OCI-LY7 (cell line): ENCODE data around the gene DYRK4. TPM values are rescaled to one million over a fixed set of nuclear protein-coding genes. Genes with fewer than 3 reads are reported as not detected.

Source experiments
- BruUV-seq: library from RNA; stranded (reverse); fragments of 400-500 nt; replicated peaks from 2 replicates; lab custom pipeline; 2021; lab: Mats Ljungman, UMichigan
- CTCF ChIA-PET: fragments of 300-600 bp; sonication (Branson Sonifier 250); formaldehyde crosslinking; loops from one replicate; lab custom pipeline; 2022; ENCODE audit warnings: antibody characterized with exemption; ENCODE audit not compliant: unreplicated experiment; lab: Charles Lee
- POLR2A ChIA-PET: fragments of 300-600 bp; sonication (Branson Sonifier 250); formaldehyde crosslinking; loops from one replicate; lab custom pipeline; 2022; ENCODE audit warnings: antibody characterized with exemption; lab: Charles Lee
- DNase-seq: peaks from one replicate; pipeline ENCODE4 v3.0.0-alpha.2; 2015; ENCODE audit warnings: low spot score
- H2AFZ ChIP-seq: fragments of 200-600 bp; sonication (generic), shearing (Covaris generic); 2 replicates; pipeline ENCODE4 v1.6.1; 2014; ENCODE audit warnings: mild to moderate bottlenecking, antibody characterized with exemption, low read length, moderate library complexity
- H3K27ac ChIP-seq: fragments of 200-600 bp; sonication (generic); 2 replicates; pipeline ENCODE4 v1.5.1; 2014; ENCODE audit warnings: mixed run types, low read depth, mild to moderate bottlenecking, moderate library complexity, low read length, inconsistent platforms; ENCODE audit not compliant: poor library complexity, severe bottlenecking
- H3K36me3 ChIP-seq: fragments of 200-600 bp; sonication (generic); 2 replicates; pipeline ENCODE4 v1.6.1; 2014; ENCODE audit warnings: mild to moderate bottlenecking, antibody characterized with exemption, low read length, moderate library complexity, mixed read lengths; ENCODE audit not compliant: insufficient read depth
- H3K4me1 ChIP-seq: fragments of 200-600 bp; sonication (generic); 2 replicates; pipeline ENCODE4 v1.5.1; 2014; ENCODE audit warnings: mild to moderate bottlenecking, low read length; ENCODE audit not compliant: insufficient read depth, poor library complexity, severe bottlenecking
- H3K4me2 ChIP-seq: fragments of 200-600 bp; sonication (generic); 2 replicates; pipeline ENCODE4 v1.6.1; 2014; ENCODE audit warnings: mild to moderate bottlenecking, low read length
- H3K4me3 ChIP-seq: fragments of 200-600 bp; sonication (generic); 2 replicates; pipeline ENCODE4 v1.5.1; 2014; ENCODE audit warnings: mild to moderate bottlenecking, low read depth, low read length; ENCODE audit not compliant: poor library complexity, severe bottlenecking
- H3K79me2 ChIP-seq: fragments of 200-600 bp; sonication (generic); 2 replicates; pipeline ENCODE4 v1.6.1; 2016; ENCODE audit warnings: low read depth, mild to moderate bottlenecking, low read length, moderate library complexity, mixed read lengths; ENCODE audit not compliant: insufficient read depth
- H3K9me2 ChIP-seq: fragments of 200-600 bp; sonication (generic); 2 replicates; pipeline ENCODE4 v1.6.1; 2016; ENCODE audit warnings: mild to moderate bottlenecking, low read length, mixed read lengths; ENCODE audit not compliant: insufficient read depth
- H3K9me3 ChIP-seq: fragments of 200-600 bp; sonication (generic); 2 replicates; pipeline ENCODE4 v1.6.1; 2014; ENCODE audit warnings: mild to moderate bottlenecking, mixed run types, low read length, mixed read lengths
- H4K20me1 ChIP-seq: fragments of 200-600 bp; sonication (generic); 2 replicates; pipeline ENCODE4 v1.6.1; 2014; ENCODE audit warnings: mild to moderate bottlenecking, antibody characterized with exemption, low read length, moderate library complexity, mixed read lengths; ENCODE audit not compliant: insufficient read depth
- EZH2phosphoT487 ChIP-seq: fragments of 200-600 bp; sonication (generic); IDR thresholded peaks from 2 replicates; pipeline ENCODE4 v1.6.1; 2018; ENCODE audit warnings: low read depth, borderline replicate concordance, mild to moderate bottlenecking, mixed run types, antibody characterized with exemption, low read length, moderate library complexity, mixed read lengths
- intact Hi-C: fragments of 100-400 bp; cut with micrococcal nuclease; formaldehyde crosslinking; loops from one replicate; pipeline ENCODE4 v1.10.0; 2022; ENCODE audit not compliant: unreplicated experiment
- total RNA-seq, 2 experiments: library from RNA; depleted of rRNA in 1 of 2; stranded (reverse); fragments of >200 nt in 1 of 2; shearing (Covaris generic) in 1 of 2; gene quantifications; 2 replicates each; pipeline ENCODE4 v1.2.3, GENCODE V29; 2014 to 2022
- TF ChIP-seq, protein P1 (sequence below): fragments of 200-600 bp; sonication (generic); conservative IDR thresholded peaks from 2 replicates; pipeline ENCODE4 v1.5.1; 2014; ENCODE audit warnings: mild to moderate bottlenecking, antibody characterized with exemption, low read length, moderate library complexity, mixed read lengths

DYRK4 gene
- total RNA-seq, 2 experiments from 2014 or later, result 23.1 to 33.9 TPM

DNA sequence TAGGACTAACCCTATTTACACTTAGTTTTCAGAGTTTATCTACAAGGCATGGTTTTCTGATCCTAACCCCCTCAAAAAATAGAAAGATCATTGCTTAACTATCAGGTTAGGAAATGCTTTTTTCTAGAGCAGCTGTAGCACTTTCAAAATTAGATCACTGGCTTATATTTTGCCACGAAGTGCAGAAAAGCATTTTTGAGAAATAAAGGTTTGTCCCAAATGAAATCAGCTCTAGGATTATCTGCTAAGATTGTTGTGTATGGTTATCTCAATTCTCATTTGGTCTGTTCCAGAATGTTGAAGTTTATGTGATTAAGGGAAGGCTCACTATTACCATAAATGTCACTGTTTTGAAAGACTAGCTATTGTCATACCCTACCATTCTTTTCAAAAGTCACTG is 9.8 kb upstream of the DYRK4 start:
- DNase-seq, result no peak
- no peak overlapping the region for H3K27ac ChIP-seq
- H3K36me3 ChIP-seq, result peaks cover 89% of the 10 kb centered on the region
- H4K20me1 ChIP-seq, result no peaks in the 10 kb centered on the region; the same call in 1 of the 2 replicates
- H3K9me3 ChIP-seq, result no peaks in the 10 kb centered on the region
- POLR2A ChIA-PET, result no interaction called here
- H3K4me1 ChIP-seq, result no peaks in the 10 kb centered on the region
- CTCF ChIA-PET, result no interaction called here
- no peaks in the 10 kb centered on the region for H3K9me2 ChIP-seq
- H2AFZ ChIP-seq, result no peak overlapping the region
- intact Hi-C loops, result no loop called here
- TF ChIP-seq EZH2phosphoT487, result no peak
- TF ChIP-seq, protein P1, sequence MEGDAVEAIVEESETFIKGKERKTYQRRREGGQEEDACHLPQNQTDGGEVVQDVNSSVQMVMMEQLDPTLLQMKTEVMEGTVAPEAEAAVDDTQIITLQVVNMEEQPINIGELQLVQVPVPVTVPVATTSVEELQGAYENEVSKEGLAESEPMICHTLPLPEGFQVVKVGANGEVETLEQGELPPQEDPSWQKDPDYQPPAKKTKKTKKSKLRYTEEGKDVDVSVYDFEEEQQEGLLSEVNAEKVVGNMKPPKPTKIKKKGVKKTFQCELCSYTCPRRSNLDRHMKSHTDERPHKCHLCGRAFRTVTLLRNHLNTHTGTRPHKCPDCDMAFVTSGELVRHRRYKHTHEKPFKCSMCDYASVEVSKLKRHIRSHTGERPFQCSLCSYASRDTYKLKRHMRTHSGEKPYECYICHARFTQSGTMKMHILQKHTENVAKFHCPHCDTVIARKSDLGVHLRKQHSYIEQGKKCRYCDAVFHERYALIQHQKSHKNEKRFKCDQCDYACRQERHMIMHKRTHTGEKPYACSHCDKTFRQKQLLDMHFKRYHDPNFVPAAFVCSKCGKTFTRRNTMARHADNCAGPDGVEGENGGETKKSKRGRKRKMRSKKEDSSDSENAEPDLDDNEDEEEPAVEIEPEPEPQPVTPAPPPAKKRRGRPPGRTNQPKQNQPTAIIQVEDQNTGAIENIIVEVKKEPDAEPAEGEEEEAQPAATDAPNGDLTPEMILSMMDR, result no peak
- no peak overlapping the region for H3K4me2 ChIP-seq
- H3K4me3 ChIP-seq, result no peak overlapping the region
- H3K79me2 ChIP-seq, result peaks cover 8% of the 10 kb centered on the region; the same call in 1 of the 2 replicates
- no TSS peak for BruUV-seq

DNA sequence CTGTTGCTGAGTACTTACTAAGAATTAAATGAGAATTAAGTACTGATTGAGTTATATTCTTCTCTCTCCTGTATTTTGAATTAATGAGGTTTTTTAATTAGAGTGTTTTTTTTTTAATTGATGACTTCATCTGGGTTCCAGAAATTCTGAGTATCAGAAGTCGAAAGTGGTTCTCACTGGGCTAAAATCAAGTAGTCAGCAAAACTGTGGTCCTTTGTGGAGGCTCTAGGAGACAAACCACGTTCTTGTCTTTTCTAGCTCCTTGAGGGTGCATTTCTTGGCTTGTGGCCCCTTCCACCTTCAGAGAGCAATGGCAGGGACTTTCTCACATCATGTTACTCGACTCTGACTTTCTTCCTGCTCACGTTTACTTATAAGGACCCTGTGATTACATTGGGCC is 8.1 kb upstream of the DYRK4 start:
- ChIA-PET POLR2A (interaction anchor here (0.5 kb wide), 1 partner anchor 1676 kb away, joined by 3 read pairs; no protein-coding TSS in a partner anchor), CTCF (no interaction called here)
- Histone ChIP-seq H3K79me2 (peaks cover 8% of the 10 kb centered on the region; the same call in 1 of the 2 replicates), H3K4me2 (no peak overlapping the region), H3K36me3 (peaks cover 87% of the 10 kb centered on the region), H3K27ac (no peak overlapping the region), H3K4me1 (no peaks in the 10 kb centered on the region), H3K9me3 (no peaks in the 10 kb centered on the region), H4K20me1 (no peaks in the 10 kb centered on the region; the same call in 1 of the 2 replicates), H3K4me3 (no peak overlapping the region), H2AFZ (no peak overlapping the region), H3K9me2 (no peaks in the 10 kb centered on the region)
- DNase-seq, result no peak
- intact Hi-C loops, result no loop called here
- BruUV-seq, result no TSS peak
- no peak for TF ChIP-seq EZH2phosphoT487
- TF ChIP-seq, protein P1, result no peak

DNA sequence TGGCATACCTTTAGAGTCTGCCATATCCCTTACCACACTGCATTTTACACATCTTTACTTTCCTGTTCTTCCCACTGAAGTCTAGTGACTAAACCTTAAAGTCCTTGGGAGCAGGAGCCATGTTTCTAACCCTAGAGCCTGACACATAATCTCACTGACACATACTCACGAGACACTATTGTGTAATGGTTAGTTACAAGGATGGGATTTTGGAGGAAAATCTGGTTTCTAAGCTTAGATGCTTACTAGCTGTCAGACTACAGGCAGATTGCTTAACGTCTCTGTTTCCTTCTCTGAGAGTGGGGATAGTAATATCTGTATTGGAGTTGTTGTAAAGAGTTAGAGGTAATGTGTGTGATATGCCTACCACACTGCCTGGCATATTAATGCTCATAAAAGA is 6.2 kb upstream of the DYRK4 start:
- DNase-seq, result no peak
- H3K4me3 ChIP-seq, result no peak overlapping the region
- H3K27ac ChIP-seq, result no peak overlapping the region
- peaks cover 8% of the 10 kb centered on the region; the same call in 1 of the 2 replicates for H3K79me2 ChIP-seq
- H3K4me1 ChIP-seq, result no peaks in the 10 kb centered on the region
- no peak overlapping the region for H3K4me2 ChIP-seq
- H4K20me1 ChIP-seq, result no peaks in the 10 kb centered on the region; the same call in 1 of the 2 replicates
- CTCF ChIA-PET, result no interaction called here
- H3K9me2 ChIP-seq, result no peaks in the 10 kb centered on the region
- intact Hi-C loops, result no loop called here
- H2AFZ ChIP-seq, result no peak overlapping the region
- peaks cover 86% of the 10 kb centered on the region for H3K36me3 ChIP-seq
- H3K9me3 ChIP-seq, result no peaks in the 10 kb centered on the region
- no TSS peak for BruUV-seq
- TF ChIP-seq, protein P1, result no peak
- TF ChIP-seq EZH2phosphoT487, result no peak
- POLR2A ChIA-PET, result no interaction called here
